NK-92 (cell line): ENCODE results near the gene PLXNA1.

ENCODE experiments used
- DNase-seq: peaks from one replicate; lab custom pipeline; 2025; ENCODE audit not compliant: unreplicated experiment; lab: John Stamatoyannopoulos, UW

Gene PLXNA1

GRCh38 chr3:126967386-126967785 is 15.5 kb upstream of the PLXNA1 start:
- no peak for DNase-seq

GRCh38 chr3:126968391-126969390 is 14.2 kb upstream of the PLXNA1 start:
- DNase-seq: no peak

- DNase-seq: no peak
Observed at GRCh38 chr3:126969586-126969985, 13.3 kb upstream of the PLXNA1 start.

- no peak for DNase-seq
Observed at GRCh38 chr3:126970101-126970500, 12.8 kb upstream of the PLXNA1 start.

GRCh38 chr3:126970921-126971320 is 12.0 kb upstream of the PLXNA1 start:
- DNase-seq: no peak

GRCh38 chr3:126971891-126972351 is 11.0 kb upstream of the PLXNA1 start:
- no peak for DNase-seq

- DNase-seq: no peak
Observed at GRCh38 chr3:126972866-126973265, 10.0 kb upstream of the PLXNA1 start.

GRCh38 chr3:126973814-126974213 is 9.1 kb upstream of the PLXNA1 start:
- no peak for DNase-seq

GRCh38 chr3:126974756-126975155 is 8.2 kb upstream of the PLXNA1 start:
- DNase-seq: no peak

- no peak for DNase-seq
Observed at GRCh38 chr3:126976906-126977305, 6.0 kb upstream of the PLXNA1 start.

- DNase-seq: no peak
Observed at GRCh38 chr3:126977821-126978220, 5.1 kb upstream of the PLXNA1 start.

GRCh38 chr3:126978291-126978690 is 4.6 kb upstream of the PLXNA1 start:
- DNase-seq: no peak

- DNase-seq: no peak
Observed at GRCh38 chr3:126979046-126979628, 3.8 kb upstream of the PLXNA1 start.

GRCh38 chr3:126980266-126980811 is 2.6 kb upstream of the PLXNA1 start:
- no peak for DNase-seq

- DNase-seq: no peak
Observed at GRCh38 chr3:126982126-126982470, 817 bp upstream of the PLXNA1 start.

- DNase-seq: no peak
Observed at GRCh38 chr3:126983276-126983652, 349 bp downstream of the PLXNA1 start.

- no peak for DNase-seq
Observed at GRCh38 chr3:126983653-126984390, 907 bp downstream of the PLXNA1 start.

- DNase-seq: no peak
Observed at GRCh38 chr3:126984391-126985131, 1.6 kb downstream of the PLXNA1 start.

GRCh38 chr3:126985132-126985985 is 2.4 kb downstream of the PLXNA1 start:
- DNase-seq: no peak

- DNase-seq: no peak
Observed at GRCh38 chr3:126986001-126986400, 3.1 kb downstream of the PLXNA1 start.
